GM23338 (cell line): Measurements from ENCODE around the gene PYCR2.

ENCODE experiments used
- CREB1 ChIP-seq: fragments of 250-450 bp; sonication (Bioruptor Pico); IDR thresholded peaks from 2 replicates; pipeline ENCODE4 v1.5.0; 2020; ENCODE audit warnings: low read depth, mild to moderate bottlenecking, moderate library complexity
- CTCF ChIP-seq, 2 experiments: fragments of 200-600 bp in 1 of 2; sonication (generic) in 1 of 2; conservative IDR thresholded peaks; 2 replicates each; pipeline versions ENCODE4 v1.5.1 to v1.6.1; 2016 to 2017; ENCODE audit warnings: antibody characterized with exemption in 2 of 2, low read depth in 2 of 2, mild to moderate bottlenecking in 2 of 2, moderate library complexity in 1 of 2
- EZH2 ChIP-seq: fragments of 200-600 bp; sonication (generic); IDR thresholded peaks from one replicate; pipeline ENCODE4 v1.8.0; 2017; ENCODE audit warnings: antibody characterized with exemption, mild to moderate bottlenecking, low read depth; ENCODE audit not compliant: unreplicated experiment
- EZH2phosphoT487 ChIP-seq: fragments of 200-600 bp; sonication (generic); IDR thresholded peaks from one replicate; pipeline ENCODE4 v1.8.1; 2018; ENCODE audit warnings: antibody characterized with exemption; ENCODE audit not compliant: unreplicated experiment
- JUNB ChIP-seq: IDR thresholded peaks from one replicate; pipeline ENCODE4 v1.6.1; 2016; ENCODE audit warnings: antibody characterized with exemption; ENCODE audit not compliant: unreplicated experiment
- NANOG ChIP-seq: IDR thresholded peaks from 2 replicates; pipeline ENCODE4 v1.6.1; 2016; ENCODE audit warnings: antibody characterized with exemption, borderline replicate concordance
- POLR2AphosphoS5 ChIP-seq: IDR thresholded peaks from 2 replicates; pipeline ENCODE4 v1.6.1; 2016; ENCODE audit warnings: antibody characterized with exemption, low read depth
- STAT1 ChIP-seq: IDR thresholded peaks from one replicate; pipeline ENCODE4 v1.6.1; 2016; ENCODE audit warnings: antibody characterized with exemption; ENCODE audit not compliant: unreplicated experiment
- ZNF114 ChIP-seq: fragments of 250-450 bp; sonication (Bioruptor Pico); IDR thresholded peaks from 2 replicates; pipeline ENCODE4 v1.5.0; 2020; ENCODE audit warnings: mild to moderate bottlenecking, moderate library complexity
- ZNF331 ChIP-seq: fragments of 250-450 bp; sonication (Bioruptor Pico); IDR thresholded peaks from 2 replicates; pipeline ENCODE4 v1.5.0; 2020; ENCODE audit warnings: low read depth, mild to moderate bottlenecking, moderate library complexity
- ZNF462 ChIP-seq: fragments of 250-450 bp; sonication (Bioruptor Pico); IDR thresholded peaks from 2 replicates; pipeline ENCODE4 v1.5.0; 2020; ENCODE audit warnings: mild to moderate bottlenecking, moderate library complexity
- TF ChIP-seq, protein P1 (sequence below): IDR thresholded peaks from one replicate; pipeline ENCODE4 v1.6.1; 2018; ENCODE audit warnings: antibody characterized with exemption; ENCODE audit not compliant: unreplicated experiment
- TF ChIP-seq, protein P2 (sequence below): IDR thresholded peaks from 2 replicates; pipeline ENCODE4 v1.6.1; 2016; ENCODE audit warnings: antibody characterized with exemption

GRCh38 chr1:225936523-225936922, 12.5 kb upstream of the PYCR2 start:
- TF ChIP-seq CTCF (conservative IDR thresholded peaks at IDR 0.05; ENCODE audit: low read depth in 2 of 2) (no peak), EZH2 (no peak), POLR2AphosphoS5 (no peak), EZH2phosphoT487 (no peak), ZNF462 (CRISPR knock-in tag) (no peak), JUNB (no peak), NANOG (no peak), ZNF331 (CRISPR knock-in tag) (no peak), STAT1 (no peak), CREB1 (CRISPR knock-in tag) (no peak), ZNF114 (CRISPR knock-in tag) (no peak)
- TF ChIP-seq, protein P1, sequence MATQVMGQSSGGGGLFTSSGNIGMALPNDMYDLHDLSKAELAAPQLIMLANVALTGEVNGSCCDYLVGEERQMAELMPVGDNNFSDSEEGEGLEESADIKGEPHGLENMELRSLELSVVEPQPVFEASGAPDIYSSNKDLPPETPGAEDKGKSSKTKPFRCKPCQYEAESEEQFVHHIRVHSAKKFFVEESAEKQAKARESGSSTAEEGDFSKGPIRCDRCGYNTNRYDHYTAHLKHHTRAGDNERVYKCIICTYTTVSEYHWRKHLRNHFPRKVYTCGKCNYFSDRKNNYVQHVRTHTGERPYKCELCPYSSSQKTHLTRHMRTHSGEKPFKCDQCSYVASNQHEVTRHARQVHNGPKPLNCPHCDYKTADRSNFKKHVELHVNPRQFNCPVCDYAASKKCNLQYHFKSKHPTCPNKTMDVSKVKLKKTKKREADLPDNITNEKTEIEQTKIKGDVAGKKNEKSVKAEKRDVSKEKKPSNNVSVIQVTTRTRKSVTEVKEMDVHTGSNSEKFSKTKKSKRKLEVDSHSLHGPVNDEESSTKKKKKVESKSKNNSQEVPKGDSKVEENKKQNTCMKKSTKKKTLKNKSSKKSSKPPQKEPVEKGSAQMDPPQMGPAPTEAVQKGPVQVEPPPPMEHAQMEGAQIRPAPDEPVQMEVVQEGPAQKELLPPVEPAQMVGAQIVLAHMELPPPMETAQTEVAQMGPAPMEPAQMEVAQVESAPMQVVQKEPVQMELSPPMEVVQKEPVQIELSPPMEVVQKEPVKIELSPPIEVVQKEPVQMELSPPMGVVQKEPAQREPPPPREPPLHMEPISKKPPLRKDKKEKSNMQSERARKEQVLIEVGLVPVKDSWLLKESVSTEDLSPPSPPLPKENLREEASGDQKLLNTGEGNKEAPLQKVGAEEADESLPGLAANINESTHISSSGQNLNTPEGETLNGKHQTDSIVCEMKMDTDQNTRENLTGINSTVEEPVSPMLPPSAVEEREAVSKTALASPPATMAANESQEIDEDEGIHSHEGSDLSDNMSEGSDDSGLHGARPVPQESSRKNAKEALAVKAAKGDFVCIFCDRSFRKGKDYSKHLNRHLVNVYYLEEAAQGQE, result no peak
- TF ChIP-seq, protein P2, sequence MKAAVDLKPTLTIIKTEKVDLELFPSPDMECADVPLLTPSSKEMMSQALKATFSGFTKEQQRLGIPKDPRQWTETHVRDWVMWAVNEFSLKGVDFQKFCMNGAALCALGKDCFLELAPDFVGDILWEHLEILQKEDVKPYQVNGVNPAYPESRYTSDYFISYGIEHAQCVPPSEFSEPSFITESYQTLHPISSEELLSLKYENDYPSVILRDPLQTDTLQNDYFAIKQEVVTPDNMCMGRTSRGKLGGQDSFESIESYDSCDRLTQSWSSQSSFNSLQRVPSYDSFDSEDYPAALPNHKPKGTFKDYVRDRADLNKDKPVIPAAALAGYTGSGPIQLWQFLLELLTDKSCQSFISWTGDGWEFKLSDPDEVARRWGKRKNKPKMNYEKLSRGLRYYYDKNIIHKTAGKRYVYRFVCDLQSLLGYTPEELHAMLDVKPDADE, result no peak
